H9 (cell line): ENCODE results near the gene C19orf18. TPM values are rescaled to one million over a fixed set of nuclear protein-coding genes. Genes with fewer than 3 reads are reported as not detected.

Source experiments
- DNase-seq: peaks from one replicate; pipeline ENCODE4 v3.0.0-alpha.2; 2017
- H2AFZ ChIP-seq: one replicate; pipeline ENCODE4 v1.6.1; 2013; ENCODE audit warnings: mild to moderate bottlenecking, low read length, control low read depth, moderate library complexity
- H2AK5ac ChIP-seq: 2 replicates; pipeline ENCODE4 v1.6.1; 2013; ENCODE audit warnings: low read length, control low read depth, mixed read lengths; ENCODE audit not compliant: insufficient read length
- H2BK120ac ChIP-seq: one replicate; pipeline ENCODE4 v1.6.1; 2013; ENCODE audit warnings: low read depth, mild to moderate bottlenecking, low read length, control low read depth, inconsistent platforms; ENCODE audit not compliant: poor library complexity, severe bottlenecking
- H2BK12ac ChIP-seq: 2 replicates; pipeline ENCODE4 v1.6.1; 2013; ENCODE audit warnings: low read length, control low read depth, mixed read lengths, low read depth; ENCODE audit not compliant: insufficient read length
- H2BK15ac ChIP-seq: 2 replicates; pipeline ENCODE4 v1.6.1; 2013; ENCODE audit warnings: low read depth, low read length, control low read depth
- H2BK20ac ChIP-seq: one replicate; pipeline ENCODE4 v1.6.1; 2013; ENCODE audit warnings: low read depth, mild to moderate bottlenecking, low read length, control low read depth, inconsistent platforms; ENCODE audit not compliant: poor library complexity, severe bottlenecking
- H2BK5ac ChIP-seq: 2 replicates; pipeline ENCODE4 v1.6.1; 2013; ENCODE audit warnings: low read length, control low read depth, mixed read lengths; ENCODE audit not compliant: insufficient read length
- H3K14ac ChIP-seq: 2 replicates; pipeline ENCODE4 v1.6.1; 2013; ENCODE audit warnings: low read length, control low read depth; ENCODE audit not compliant: insufficient read depth
- H3K18ac ChIP-seq: 2 replicates; pipeline ENCODE4 v1.6.1; 2013; ENCODE audit warnings: low read depth, mild to moderate bottlenecking, mixed read lengths, low read length, control low read depth; ENCODE audit not compliant: insufficient read length
- H3K23ac ChIP-seq: 2 replicates; pipeline ENCODE4 v1.6.1; 2013; ENCODE audit warnings: low read length, control low read depth, mixed read lengths, low read depth; ENCODE audit not compliant: insufficient read length
- H3K23me2 ChIP-seq: 2 replicates; pipeline ENCODE4 v1.6.1; 2013; ENCODE audit warnings: low read depth, mild to moderate bottlenecking, mixed read lengths, low read length, control low read depth; ENCODE audit not compliant: insufficient read length, poor library complexity, severe bottlenecking
- H3K27ac ChIP-seq: 2 replicates; pipeline ENCODE4 v1.5.1; 2013; ENCODE audit warnings: low read length, control low read depth, mixed read lengths, low read depth; ENCODE audit not compliant: insufficient read length
- H3K27me3 ChIP-seq: 2 replicates; pipeline ENCODE4 v1.6.1; 2013; ENCODE audit warnings: low read length, control low read depth, inconsistent platforms; ENCODE audit not compliant: insufficient read depth
- H3K4ac ChIP-seq: 2 replicates; pipeline ENCODE4 v1.6.1; 2013; ENCODE audit warnings: low read depth, mild to moderate bottlenecking, control low read depth, inconsistent platforms, low read length, moderate library complexity
- H3K4me1 ChIP-seq: 2 replicates; pipeline ENCODE4 v1.6.1; 2013; ENCODE audit warnings: low read length, control low read depth, inconsistent platforms; ENCODE audit not compliant: insufficient read depth
- H3K4me2 ChIP-seq: 2 replicates; pipeline ENCODE4 v1.6.1; 2013; ENCODE audit warnings: low read length, control low read depth, mixed read lengths; ENCODE audit not compliant: insufficient read length, insufficient read depth
- H3K56ac ChIP-seq: 2 replicates; pipeline ENCODE4 v1.6.1; 2013; ENCODE audit warnings: low read depth, mild to moderate bottlenecking, mixed read lengths, low read length, control low read depth; ENCODE audit not compliant: insufficient read length
- H3K79me1 ChIP-seq: 2 replicates; pipeline ENCODE4 v1.6.1; 2013; ENCODE audit warnings: low read depth, mild to moderate bottlenecking, moderate library complexity, low read length, control low read depth, inconsistent platforms; ENCODE audit not compliant: insufficient read depth, poor library complexity, severe bottlenecking
- H3K79me2 ChIP-seq: 2 replicates; pipeline ENCODE4 v1.6.1; 2013; ENCODE audit warnings: low read length, control low read depth, inconsistent platforms; ENCODE audit not compliant: insufficient read depth
- H3K9ac ChIP-seq: 2 replicates; pipeline ENCODE4 v1.6.1; 2013; ENCODE audit warnings: low read length, control low read depth, mixed read lengths; ENCODE audit not compliant: insufficient read length; ENCODE audit errors: extremely low read depth
- H3K9me3 ChIP-seq: one replicate; pipeline ENCODE4 v1.6.1; 2013; ENCODE audit warnings: low read depth, low read length, inconsistent platforms; ENCODE audit not compliant: control insufficient read depth
- H3T11ph ChIP-seq: one replicate; pipeline ENCODE4 v1.6.1; 2013; ENCODE audit warnings: mild to moderate bottlenecking, low read length, control low read depth, inconsistent platforms
- H4K20me1 ChIP-seq: one replicate; pipeline ENCODE4 v1.6.1; 2013; ENCODE audit not compliant: control insufficient read depth, insufficient read length, insufficient read depth
- H4K5ac ChIP-seq: 2 replicates; pipeline ENCODE4 v1.6.1; 2013; ENCODE audit warnings: low read depth, mild to moderate bottlenecking, mixed read lengths, low read length, control low read depth; ENCODE audit not compliant: insufficient read length
- H4K8ac ChIP-seq: replicated peaks from 2 replicates; pipeline ENCODE4 v1.6.1; 2013; ENCODE audit warnings: low read length, control low read depth, mixed read lengths, low read depth; ENCODE audit not compliant: insufficient read length
- H4K91ac ChIP-seq: 2 replicates; pipeline ENCODE4 v1.6.1; 2013; ENCODE audit warnings: low read depth, mild to moderate bottlenecking, moderate library complexity, mixed read lengths, low read length, control low read depth; ENCODE audit not compliant: insufficient read length
- H3K27ac Mint-ChIP-seq, 3 experiments: 2 replicates in 2 of 3; 3 replicates in 1 of 3; pipeline ENCODE4 v1.8.0; 2020 to 2021; ENCODE audit warnings: mixed read lengths in 3 of 3, mild to moderate bottlenecking in 1 of 3, moderate library complexity in 1 of 3
- H3K27me3 Mint-ChIP-seq: 2 replicates; pipeline ENCODE4 v1.8.0; 2021; ENCODE audit warnings: low read depth, mild to moderate bottlenecking, moderate library complexity, mixed read lengths
- H3K36me3 Mint-ChIP-seq, 3 experiments: 2 replicates in 2 of 3; 3 replicates in 1 of 3; pipeline ENCODE4 v1.8.0; 2020 to 2021; ENCODE audit warnings: low read depth in 3 of 3, mixed read lengths in 3 of 3; ENCODE audit not compliant: insufficient read depth in 1 of 3
- H3K4me1 Mint-ChIP-seq, 2 experiments: 2 replicates each; pipeline ENCODE4 v1.8.0; 2020; ENCODE audit warnings: mixed read lengths in 2 of 2
- H3K4me3 Mint-ChIP-seq, 2 experiments: 2 replicates in 1 of 2; 3 replicates in 1 of 2; pipeline ENCODE4 v1.8.0; 2020 to 2021; ENCODE audit warnings: mild to moderate bottlenecking in 2 of 2, mixed read lengths in 2 of 2, moderate library complexity in 1 of 2
- H3K9me3 Mint-ChIP-seq, 2 experiments: 2 replicates in 1 of 2; 3 replicates in 1 of 2; pipeline ENCODE4 v1.8.0; 2020; ENCODE audit warnings: mild to moderate bottlenecking in 2 of 2, mixed read lengths in 2 of 2, moderate library complexity in 1 of 2
- CTCF ChIP-seq: fragments of 200-600 bp; sonication (generic); conservative IDR thresholded peaks from 3 replicates; pipeline ENCODE4 v1.8.0; 2021; ENCODE audit warnings: antibody characterized with exemption, mild to moderate bottlenecking
- WGBS: extraction: QIAGEN DNeasy Blood & Tissue Kit; methylation state at CpG from one replicate; pipeline ENCODE4 v1.1.7; 2013; ENCODE audit warnings: missing lambda C conversion rate, low lambda C conversion rate, mixed read lengths; ENCODE audit not compliant: insufficient read length; ENCODE audit errors: extremely low coverage; 5-methylcytosine and 5-hydroxymethylcytosine counted together
- total RNA-seq: library from RNA; stranded (reverse); gene quantifications from 2 replicates; pipeline ENCODE4 v1.2.1, GENCODE V29; 2021

C19orf18 gene
- total RNA-seq, 1 experiment from 2014 or later = 0.26 TPM

- peaks cover 17 to 49% of the 10 kb centered on the region in 2 experiments for H3K9me3 Mint-ChIP-seq
- no peak overlapping the region for H2BK5ac ChIP-seq
- no peak overlapping the region for H3K23ac ChIP-seq
- H2BK15ac ChIP-seq = no peak overlapping the region
- peaks cover 50 to 70% (median 67%) of the 10 kb centered on the region in 3 experiments for H3K36me3 Mint-ChIP-seq
- no peak overlapping the region for H3K9ac ChIP-seq
- no peaks in the 10 kb centered on the region for H3K27me3 ChIP-seq
- H3K23me2 ChIP-seq = peaks cover 6% of the 10 kb centered on the region
- DNase-seq = no peak
- H3K79me2 ChIP-seq = peaks cover 6% of the 10 kb centered on the region; the same call in 1 of the 2 replicates
- H2BK20ac ChIP-seq = no peak overlapping the region
- peaks cover 7 to 17% of the 10 kb centered on the region in 2 experiments; a peak in 3 of 4 replicates for H3K4me1 Mint-ChIP-seq
- no peak overlapping the region for H4K91ac ChIP-seq
- H3K4ac ChIP-seq = no peak overlapping the region
- no peak for TF ChIP-seq CTCF
- H3K27ac ChIP-seq = no peak overlapping the region
- H3K4me3 Mint-ChIP-seq = peak overlapping the region; percentile 99 to 100; a peak in 3 of 5 replicates
- no peak overlapping the region for H3K18ac ChIP-seq
- WGBS = no CpG with 5 or more reads among the region's 12 CpGs
- no peaks in the 10 kb centered on the region for H4K20me1 ChIP-seq
- H3K4me1 ChIP-seq = no peaks in the 10 kb centered on the region
- H4K5ac ChIP-seq = no peak overlapping the region
- H3K4me2 ChIP-seq = no peak overlapping the region
- no peak overlapping the region for H2BK120ac ChIP-seq
- H4K8ac ChIP-seq = no peak overlapping the region
- no peak overlapping the region for H2BK12ac ChIP-seq
- H3K79me1 ChIP-seq = peaks cover 11% of the 10 kb centered on the region
- no peak overlapping the region for H3K14ac ChIP-seq
- H3K9me3 ChIP-seq = no peaks in the 10 kb centered on the region
- H3K27ac Mint-ChIP-seq = peak overlapping the region in 1 of 3 experiments; percentile 2; a peak in 1 of 7 replicates
- H3K56ac ChIP-seq = no peak overlapping the region
- H3K27me3 Mint-ChIP-seq = no peaks in the 10 kb centered on the region; the same call in 1 of the 2 replicates
- H3T11ph ChIP-seq = no peak overlapping the region
- no peak overlapping the region for H2AFZ ChIP-seq
- no peak overlapping the region for H2AK5ac ChIP-seq
Measured at GRCh38 chr19:57935731-57936130, 38.6 kb downstream of the C19orf18 start.
